Stimulated activated naive CD8-positive, alpha-beta T cell treated with anti-CD3 and anti-CD28 coated beads, Interleukin-15, Interleukin-2, amounts not matched to agents 100 ng/mL and 50 ng/mL, for 24 hours (primary cell): ENCODE data around the gene PLCH1.
A peak's percentile ranks its signal among the peaks of the same experiment; 100 is the strongest.

Experiments
- H3K27ac Mint-ChIP-seq: one replicate; pipeline ENCODE4 v1.8.0; 2021; ENCODE audit warnings: mild to moderate bottlenecking, mixed read lengths
- H3K27me3 Mint-ChIP-seq: one replicate; pipeline ENCODE4 v1.8.0; 2021; ENCODE audit warnings: mixed read lengths
- H3K36me3 Mint-ChIP-seq: one replicate; pipeline ENCODE4 v1.8.0; 2021; ENCODE audit warnings: low read depth, mixed read lengths
- H3K4me1 Mint-ChIP-seq: one replicate; pipeline ENCODE4 v1.8.0; 2021; ENCODE audit warnings: low read depth, mixed read lengths
- H3K4me3 Mint-ChIP-seq: one replicate; pipeline ENCODE4 v1.8.0; 2021; ENCODE audit warnings: mild to moderate bottlenecking, mixed read lengths
- H3K9me3 Mint-ChIP-seq: one replicate; pipeline ENCODE4 v1.8.0; 2021; ENCODE audit warnings: mixed read lengths

Gene PLCH1

GRCh38 chr3:155554777-155555451, 190.0 kb downstream of the PLCH1 start:
- H3K4me3 Mint-ChIP-seq, result peak overlapping the region; percentile 11
- no peaks in the 10 kb centered on the region for H3K27me3 Mint-ChIP-seq
- H3K36me3 Mint-ChIP-seq, result no peaks in the 10 kb centered on the region
- no peaks in the 10 kb centered on the region for H3K9me3 Mint-ChIP-seq
- peaks cover 27% of the 10 kb centered on the region for H3K4me1 Mint-ChIP-seq
- no peak overlapping the region for H3K27ac Mint-ChIP-seq

GRCh38 chr3:155553780-155554179, 191.1 kb downstream of the PLCH1 start:
- Mint-ChIP-seq H3K4me3 (no peak overlapping the region), H3K9me3 (no peaks in the 10 kb centered on the region), H3K27ac (no peak overlapping the region), H3K36me3 (no peaks in the 10 kb centered on the region), H3K4me1 (peaks cover 36% of the 10 kb centered on the region), H3K27me3 (no peaks in the 10 kb centered on the region)

GRCh38 chr3:155553326-155553725, 191.5 kb downstream of the PLCH1 start:
- Mint-ChIP-seq H3K27me3 (no peaks in the 10 kb centered on the region), H3K36me3 (no peaks in the 10 kb centered on the region), H3K9me3 (no peaks in the 10 kb centered on the region), H3K4me1 (peaks cover 38% of the 10 kb centered on the region), H3K4me3 (no peak overlapping the region), H3K27ac (no peak overlapping the region)

GRCh38 chr3:155550391-155550790, 194.5 kb downstream of the PLCH1 start:
- H3K9me3 Mint-ChIP-seq, result no peaks in the 10 kb centered on the region
- no peak overlapping the region for H3K4me3 Mint-ChIP-seq
- peaks cover 37% of the 10 kb centered on the region for H3K4me1 Mint-ChIP-seq
- H3K36me3 Mint-ChIP-seq, result no peaks in the 10 kb centered on the region
- H3K27me3 Mint-ChIP-seq, result no peaks in the 10 kb centered on the region
- H3K27ac Mint-ChIP-seq, result no peak overlapping the region

- H3K36me3 Mint-ChIP-seq, result no peaks in the 10 kb centered on the region
- H3K9me3 Mint-ChIP-seq, result no peaks in the 10 kb centered on the region
- no peak overlapping the region for H3K27ac Mint-ChIP-seq
- peaks cover 24% of the 10 kb centered on the region for H3K4me1 Mint-ChIP-seq
- no peaks in the 10 kb centered on the region for H3K27me3 Mint-ChIP-seq
- no peak overlapping the region for H3K4me3 Mint-ChIP-seq
These were observed 195.8 kb downstream of the PLCH1 start for GRCh38 chr3:155549087-155549486.

- no peaks in the 10 kb centered on the region for H3K36me3 Mint-ChIP-seq
- peaks cover 2% of the 10 kb centered on the region for H3K9me3 Mint-ChIP-seq
- H3K4me3 Mint-ChIP-seq, result no peak overlapping the region
- H3K27me3 Mint-ChIP-seq, result no peaks in the 10 kb centered on the region
- H3K27ac Mint-ChIP-seq, result no peak overlapping the region
- peaks cover 15% of the 10 kb centered on the region for H3K4me1 Mint-ChIP-seq
These were observed 196.7 kb downstream of the PLCH1 start for GRCh38 chr3:155548195-155548594.

GRCh38 chr3:155535098-155535497, 209.8 kb downstream of the PLCH1 start:
- Mint-ChIP-seq H3K27ac (no peak overlapping the region), H3K27me3 (no peaks in the 10 kb centered on the region), H3K36me3 (no peaks in the 10 kb centered on the region), H3K9me3 (peaks cover 16% of the 10 kb centered on the region), H3K4me3 (no peak overlapping the region), H3K4me1 (no peaks in the 10 kb centered on the region)

- H3K36me3 Mint-ChIP-seq, result no peaks in the 10 kb centered on the region
- H3K27me3 Mint-ChIP-seq, result no peaks in the 10 kb centered on the region
- no peak overlapping the region for H3K4me3 Mint-ChIP-seq
- peaks cover 9% of the 10 kb centered on the region for H3K9me3 Mint-ChIP-seq
- H3K27ac Mint-ChIP-seq, result no peak overlapping the region
- H3K4me1 Mint-ChIP-seq, result no peaks in the 10 kb centered on the region
These were observed 216.3 kb downstream of the PLCH1 start for GRCh38 chr3:155528579-155528978.

- Mint-ChIP-seq H3K27me3 (no peaks in the 10 kb centered on the region), H3K36me3 (no peaks in the 10 kb centered on the region), H3K9me3 (peaks cover under 1% of the 10 kb centered on the region), H3K4me3 (no peak overlapping the region), H3K4me1 (no peaks in the 10 kb centered on the region), H3K27ac (no peak overlapping the region)
These were observed 219.5 kb downstream of the PLCH1 start for GRCh38 chr3:155525324-155525833.

GRCh38 chr3:155520463-155520862, 224.4 kb downstream of the PLCH1 start:
- no peaks in the 10 kb centered on the region for H3K27me3 Mint-ChIP-seq
- H3K27ac Mint-ChIP-seq, result no peak overlapping the region
- no peaks in the 10 kb centered on the region for H3K4me1 Mint-ChIP-seq
- no peaks in the 10 kb centered on the region for H3K36me3 Mint-ChIP-seq
- no peak overlapping the region for H3K4me3 Mint-ChIP-seq
- no peaks in the 10 kb centered on the region for H3K9me3 Mint-ChIP-seq

GRCh38 chr3:155519078-155519477, 225.8 kb downstream of the PLCH1 start:
- no peaks in the 10 kb centered on the region for H3K4me1 Mint-ChIP-seq
- no peak overlapping the region for H3K4me3 Mint-ChIP-seq
- H3K27me3 Mint-ChIP-seq, result no peaks in the 10 kb centered on the region
- no peaks in the 10 kb centered on the region for H3K9me3 Mint-ChIP-seq
- H3K27ac Mint-ChIP-seq, result no peak overlapping the region
- H3K36me3 Mint-ChIP-seq, result no peaks in the 10 kb centered on the region

- Mint-ChIP-seq H3K9me3 (no peaks in the 10 kb centered on the region), H3K27ac (no peak overlapping the region), H3K4me3 (no peak overlapping the region), H3K27me3 (no peaks in the 10 kb centered on the region), H3K4me1 (no peaks in the 10 kb centered on the region), H3K36me3 (no peaks in the 10 kb centered on the region)
These were observed 227.0 kb downstream of the PLCH1 start for GRCh38 chr3:155517903-155518302.

GRCh38 chr3:155516439-155516838, 228.4 kb downstream of the PLCH1 start:
- Mint-ChIP-seq H3K36me3 (no peaks in the 10 kb centered on the region), H3K9me3 (peaks cover 6% of the 10 kb centered on the region), H3K4me3 (no peak overlapping the region), H3K4me1 (no peaks in the 10 kb centered on the region), H3K27me3 (no peaks in the 10 kb centered on the region), H3K27ac (no peak overlapping the region)

GRCh38 chr3:155512867-155513261, 232.0 kb downstream of the PLCH1 start:
- Mint-ChIP-seq H3K9me3 (peaks cover 6% of the 10 kb centered on the region), H3K4me3 (no peak overlapping the region), H3K36me3 (no peaks in the 10 kb centered on the region), H3K4me1 (no peaks in the 10 kb centered on the region), H3K27me3 (no peaks in the 10 kb centered on the region), H3K27ac (no peak overlapping the region)

- peaks cover 6% of the 10 kb centered on the region for H3K9me3 Mint-ChIP-seq
- H3K4me3 Mint-ChIP-seq, result no peak overlapping the region
- no peaks in the 10 kb centered on the region for H3K27me3 Mint-ChIP-seq
- no peaks in the 10 kb centered on the region for H3K4me1 Mint-ChIP-seq
- no peaks in the 10 kb centered on the region for H3K36me3 Mint-ChIP-seq
- H3K27ac Mint-ChIP-seq, result no peak overlapping the region
These were observed 232.6 kb downstream of the PLCH1 start for GRCh38 chr3:155512175-155512866.

GRCh38 chr3:155504682-155505081, 240.2 kb downstream of the PLCH1 start:
- Mint-ChIP-seq H3K27me3 (no peaks in the 10 kb centered on the region), H3K4me1 (no peaks in the 10 kb centered on the region), H3K9me3 (no peaks in the 10 kb centered on the region), H3K4me3 (no peak overlapping the region), H3K27ac (no peak overlapping the region), H3K36me3 (no peaks in the 10 kb centered on the region)
